ENCODE data around the gene TACC2. TPM values are rescaled to one million over a fixed set of nuclear protein-coding genes. Genes with fewer than 3 reads are reported as not detected.

The TACC2 gene
- total RNA-seq, 1 experiment from 2014 or later: 89.0 TPM

- BruUV-seq (replicated peaks): no TSS peak
- H3K27ac Mint-ChIP-seq (ENCODE audit: low read depth, unreplicated experiment): no peak overlapping the region
- no peak for TF ChIP-seq CTCF (IDR thresholded peaks at IDR 0.05; ENCODE audit: unreplicated experiment)
- H3K9me3 Mint-ChIP-seq (ENCODE audit: unreplicated experiment): no peaks in the 10 kb centered on the region
- intact Hi-C loops (cut with micrococcal nuclease): no loop called here
- DNase-seq (ENCODE audit: unreplicated experiment): no peak
- H3K36me3 Mint-ChIP-seq (ENCODE audit: insufficient read depth, unreplicated experiment): no peaks in the 10 kb centered on the region
- H3K4me1 Mint-ChIP-seq (ENCODE audit: insufficient read depth, unreplicated experiment): peaks cover 7% of the 10 kb centered on the region
- H3K27me3 Mint-ChIP-seq (ENCODE audit: insufficient read depth, unreplicated experiment): no peaks in the 10 kb centered on the region
- H3K4me3 Mint-ChIP-seq (ENCODE audit: unreplicated experiment): no peak overlapping the region
- ChIA-PET POLR2A (no interaction called here), CTCF (no interaction called here)
Observed at GRCh38 chr10:122096705-122097104, 107.7 kb downstream of the TACC2 start.

DNA sequence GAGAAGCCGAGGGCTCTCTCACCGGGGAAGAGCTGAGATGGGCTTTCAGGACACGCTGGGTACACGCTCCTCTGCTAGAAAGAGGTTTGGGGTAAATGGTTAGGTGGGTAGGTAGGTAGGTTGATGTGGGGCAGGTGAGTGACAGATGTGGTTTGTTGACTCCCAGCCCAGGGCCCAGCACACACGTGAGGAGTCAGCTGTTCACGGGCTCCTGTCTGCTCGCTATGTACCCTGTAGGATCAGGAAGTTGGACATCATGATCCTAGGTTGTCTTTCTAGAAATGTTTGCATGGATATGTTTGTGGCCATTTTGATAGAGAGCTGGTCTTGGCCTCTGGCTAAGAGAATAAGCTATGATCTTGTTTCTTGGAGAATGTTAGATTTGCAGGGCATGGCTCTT is 109.0 kb downstream of the TACC2 start:
- DNase-seq (ENCODE audit: unreplicated experiment): no peak
- intact Hi-C loops (cut with micrococcal nuclease): no loop called here
- H3K4me3 Mint-ChIP-seq (ENCODE audit: unreplicated experiment): no peak overlapping the region
- no peaks in the 10 kb centered on the region for H3K9me3 Mint-ChIP-seq (ENCODE audit: unreplicated experiment)
- POLR2A ChIA-PET: interaction anchor here (1.2 to 7.2 kb wide), 4 partner anchors 10 to 60 kb away, joined by 3 to 88 read pairs (median 6); no protein-coding TSS in a partner anchor
- no peaks in the 10 kb centered on the region for H3K27me3 Mint-ChIP-seq (ENCODE audit: insufficient read depth, unreplicated experiment)
- TF ChIP-seq CTCF (IDR thresholded peaks at IDR 0.05; ENCODE audit: unreplicated experiment): no peak
- no TSS peak for BruUV-seq (replicated peaks)
- no peaks in the 10 kb centered on the region for H3K36me3 Mint-ChIP-seq (ENCODE audit: insufficient read depth, unreplicated experiment)
- H3K4me1 Mint-ChIP-seq (ENCODE audit: insufficient read depth, unreplicated experiment): peaks cover 16% of the 10 kb centered on the region
- CTCF ChIA-PET: interaction anchor here (0.6 to 3.1 kb wide), 4 partner anchors 8 to 47 kb away, joined by 3 to 15 read pairs (median 4); no protein-coding TSS in a partner anchor
- no peak overlapping the region for H3K27ac Mint-ChIP-seq (ENCODE audit: low read depth, unreplicated experiment)

DNA sequence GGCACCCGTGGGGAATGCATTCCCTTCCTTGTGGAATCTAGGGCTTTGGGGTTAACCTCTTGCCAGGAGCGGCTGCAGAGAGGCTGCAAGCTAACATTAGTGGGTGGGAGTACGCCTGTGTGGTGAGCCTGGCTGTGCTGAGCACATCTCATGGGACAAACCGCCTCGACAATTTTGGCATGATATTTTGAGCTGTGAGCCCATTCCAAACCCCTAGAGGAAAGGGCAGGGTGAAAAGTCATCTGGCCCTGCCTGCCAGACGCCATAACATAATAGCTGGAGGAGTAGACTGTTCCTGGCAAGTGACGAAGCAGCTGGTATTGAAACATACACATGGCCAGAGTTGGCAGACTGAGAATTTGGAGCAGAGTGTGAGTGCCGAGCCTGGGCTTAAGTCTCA is 110.0 kb downstream of the TACC2 start:
- CTCF ChIA-PET: interaction anchor here (0.8 to 3.1 kb wide), 3 partner anchors 9 to 14 kb away, joined by 5 to 15 read pairs (median 5); no protein-coding TSS in a partner anchor
- TF ChIP-seq CTCF (IDR thresholded peaks at IDR 0.05; ENCODE audit: unreplicated experiment): no peak
- POLR2A ChIA-PET: interaction anchor here (1.2 to 7.2 kb wide), 4 partner anchors 11 to 61 kb away, joined by 3 to 88 read pairs (median 5); no protein-coding TSS in a partner anchor
- Mint-ChIP-seq H3K9me3 (ENCODE audit: unreplicated experiment) (no peaks in the 10 kb centered on the region), H3K4me1 (ENCODE audit: insufficient read depth, unreplicated experiment) (peaks cover 16% of the 10 kb centered on the region), H3K27me3 (ENCODE audit: insufficient read depth, unreplicated experiment) (no peaks in the 10 kb centered on the region), H3K36me3 (ENCODE audit: insufficient read depth, unreplicated experiment) (no peaks in the 10 kb centered on the region), H3K4me3 (ENCODE audit: unreplicated experiment) (no peak overlapping the region), H3K27ac (ENCODE audit: low read depth, unreplicated experiment) (no peak overlapping the region)
- DNase-seq (ENCODE audit: unreplicated experiment): no peak
- BruUV-seq (replicated peaks): no TSS peak
- intact Hi-C loops (cut with micrococcal nuclease): no loop called here

DNA sequence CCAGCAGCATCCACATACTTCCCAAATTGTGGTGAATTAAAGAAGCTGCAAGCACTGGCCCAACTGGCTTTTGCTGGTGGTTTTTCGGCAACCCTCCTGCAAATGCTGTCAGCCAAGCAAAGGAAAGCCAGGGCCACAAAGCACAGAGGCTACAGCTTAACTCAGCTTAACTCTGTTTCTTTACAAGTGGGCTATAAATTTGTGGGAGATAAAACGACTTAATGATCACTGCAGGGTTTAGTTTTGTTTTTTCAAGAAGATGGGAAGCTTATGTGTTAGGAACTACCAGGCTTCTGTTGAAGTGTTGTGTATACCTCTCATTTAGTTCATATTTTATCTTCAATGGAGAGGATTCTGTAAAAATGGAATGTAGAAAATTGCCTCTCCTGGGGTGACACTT is 110.6 kb downstream of the TACC2 start:
- intact Hi-C loops (cut with micrococcal nuclease): no loop called here
- peaks cover 16% of the 10 kb centered on the region for H3K4me1 Mint-ChIP-seq (ENCODE audit: insufficient read depth, unreplicated experiment)
- no peaks in the 10 kb centered on the region for H3K9me3 Mint-ChIP-seq (ENCODE audit: unreplicated experiment)
- no peaks in the 10 kb centered on the region for H3K27me3 Mint-ChIP-seq (ENCODE audit: insufficient read depth, unreplicated experiment)
- BruUV-seq (replicated peaks): no TSS peak
- POLR2A ChIA-PET: interaction anchor here (1.3 to 7.2 kb wide), 3 partner anchors 12 to 36 kb away, joined by 5 to 88 read pairs (median 5); no protein-coding TSS in a partner anchor
- no peaks in the 10 kb centered on the region for H3K36me3 Mint-ChIP-seq (ENCODE audit: insufficient read depth, unreplicated experiment)
- H3K4me3 Mint-ChIP-seq (ENCODE audit: unreplicated experiment): no peak overlapping the region
- TF ChIP-seq CTCF (IDR thresholded peaks at IDR 0.05; ENCODE audit: unreplicated experiment): no peak
- DNase-seq (ENCODE audit: unreplicated experiment): no peak
- CTCF ChIA-PET: interaction anchor here (0.5 to 3.1 kb wide), 4 partner anchors 10 to 276 kb away, joined by 3 to 15 read pairs (median 5); no protein-coding TSS in a partner anchor
- H3K27ac Mint-ChIP-seq (ENCODE audit: low read depth, unreplicated experiment): no peak overlapping the region

All from MCF 10A (cell line).